CD4-positive, CD25-positive, alpha-beta regulatory T cell (primary cell): ENCODE results near the gene GIT1. TPM values are rescaled to one million over a fixed set of nuclear protein-coding genes. Genes with fewer than 3 reads are reported as not detected.

Experiments
- ATAC-seq, 2 donors: fragments of 150-1000 bp; cut with Tn5 transposase; one replicate each; pipeline ENCODE4 v1.10.0; 2021; ENCODE audit warnings: low read depth in 2 of 2, moderate number of reproducible peaks in 2 of 2, moderate library complexity in 1 of 2
- DNase-seq, 3 donors: peaks; one replicate each; pipeline versions ENCODE4 v3.0.0 to v3.0.0-alpha.2; 2012 to 2022; ENCODE audit warnings: mixed read lengths in 1 of 3
- H3K27ac ChIP-seq: one replicate; pipeline ENCODE4 v1.7.0; 2013; ENCODE audit warnings: mild to moderate bottlenecking, low read length; ENCODE audit not compliant: insufficient read depth, poor library complexity, severe bottlenecking
- H3K27me3 ChIP-seq: one replicate; pipeline ENCODE4 v1.7.0; 2013; ENCODE audit warnings: low read length; ENCODE audit not compliant: control insufficient read depth, insufficient read depth
- H3K36me3 ChIP-seq: one replicate; pipeline ENCODE4 v1.7.0; 2013; ENCODE audit warnings: mild to moderate bottlenecking, low read length, moderate library complexity; ENCODE audit not compliant: control insufficient read depth, insufficient read depth
- H3K4me1 ChIP-seq: 2 replicates; pipeline ENCODE4 v1.7.0; 2013; ENCODE audit warnings: mild to moderate bottlenecking, low read length; ENCODE audit not compliant: insufficient read depth, control insufficient read depth, poor library complexity, severe bottlenecking
- H3K4me3 ChIP-seq: one replicate; pipeline ENCODE4 v1.7.0; 2013; ENCODE audit warnings: low read depth, mild to moderate bottlenecking, low read length, moderate library complexity
- H3K9me3 ChIP-seq, 2 experiments: 1 replicate in 1 of 2; 2 replicates in 1 of 2; pipeline ENCODE4 v1.7.0; 2013; ENCODE audit warnings: low read length in 2 of 2, mild to moderate bottlenecking in 1 of 2, moderate library complexity in 1 of 2; ENCODE audit not compliant: control insufficient read depth in 2 of 2
- H3K27ac Mint-ChIP-seq, 3 donors: one replicate each; pipeline ENCODE4 v1.8.0; 2020 to 2022; ENCODE audit warnings: mild to moderate bottlenecking in 3 of 3, mixed read lengths in 3 of 3, moderate library complexity in 2 of 3
- H3K27me3 Mint-ChIP-seq: one replicate; pipeline ENCODE4 v1.8.0; 2022; ENCODE audit warnings: mild to moderate bottlenecking, mixed read lengths
- H3K36me3 Mint-ChIP-seq: one replicate; pipeline ENCODE4 v1.8.0; 2020; ENCODE audit warnings: mixed read lengths
- H3K4me1 Mint-ChIP-seq, 4 donors: one replicate each; pipeline ENCODE4 v1.8.0; 2020 to 2022; ENCODE audit warnings: mixed read lengths in 4 of 4, mild to moderate bottlenecking in 1 of 4
- H3K4me3 Mint-ChIP-seq, 4 donors: one replicate each; pipeline ENCODE4 v1.8.0; 2020 to 2022; ENCODE audit warnings: mild to moderate bottlenecking in 4 of 4, mixed read lengths in 4 of 4, moderate library complexity in 3 of 4
- H3K9me3 Mint-ChIP-seq, 7 donors: one replicate each; pipeline ENCODE4 v1.8.0; 2020 to 2022; ENCODE audit warnings: mixed read lengths in 7 of 7, mild to moderate bottlenecking in 3 of 7, moderate library complexity in 2 of 7
- polyA plus RNA-seq, 4 donors: library from polyadenylated mRNA; unstranded; fragments of 300-500 nt; fragmentation: Illumina TruSeq; gene quantifications; one replicate each; pipeline ENCODE4 v1.2.3, GENCODE V29; 2021
- total RNA-seq: library from RNA; stranded (reverse); gene quantifications from one replicate; pipeline ENCODE4 v1.2.3, GENCODE V29; 2022

GIT1 gene
- total and polyA plus RNA-seq, 5 donors from 2014 or later, result 5.5 to 41.5 (median 6.6) TPM

- DNase-seq (no peak), ATAC-seq (no peak)
- Mint-ChIP-seq H3K4me3 (peak overlapping the region in 2 of 4 donors; percentile 90 to 92), H3K27ac (no peak overlapping the region), H3K36me3 (no peaks in the 10 kb centered on the region), H3K4me1 (peaks cover 8 to 64% (median 35%) of the 10 kb centered on the region in 4 donors), H3K27me3 (peaks cover 7% of the 10 kb centered on the region), H3K9me3 (no peaks in the 10 kb centered on the region)
- Histone ChIP-seq H3K4me3 (no peak overlapping the region), H3K4me1 (peaks cover 67% of the 10 kb centered on the region), H3K9me3 (no peaks in the 10 kb centered on the region), H3K27me3 (no peaks in the 10 kb centered on the region), H3K27ac (no peak overlapping the region), H3K36me3 (no peaks in the 10 kb centered on the region)
Observed at GRCh38 chr17:29618272-29619065, 29.0 kb upstream of the GIT1 start.

DNA sequence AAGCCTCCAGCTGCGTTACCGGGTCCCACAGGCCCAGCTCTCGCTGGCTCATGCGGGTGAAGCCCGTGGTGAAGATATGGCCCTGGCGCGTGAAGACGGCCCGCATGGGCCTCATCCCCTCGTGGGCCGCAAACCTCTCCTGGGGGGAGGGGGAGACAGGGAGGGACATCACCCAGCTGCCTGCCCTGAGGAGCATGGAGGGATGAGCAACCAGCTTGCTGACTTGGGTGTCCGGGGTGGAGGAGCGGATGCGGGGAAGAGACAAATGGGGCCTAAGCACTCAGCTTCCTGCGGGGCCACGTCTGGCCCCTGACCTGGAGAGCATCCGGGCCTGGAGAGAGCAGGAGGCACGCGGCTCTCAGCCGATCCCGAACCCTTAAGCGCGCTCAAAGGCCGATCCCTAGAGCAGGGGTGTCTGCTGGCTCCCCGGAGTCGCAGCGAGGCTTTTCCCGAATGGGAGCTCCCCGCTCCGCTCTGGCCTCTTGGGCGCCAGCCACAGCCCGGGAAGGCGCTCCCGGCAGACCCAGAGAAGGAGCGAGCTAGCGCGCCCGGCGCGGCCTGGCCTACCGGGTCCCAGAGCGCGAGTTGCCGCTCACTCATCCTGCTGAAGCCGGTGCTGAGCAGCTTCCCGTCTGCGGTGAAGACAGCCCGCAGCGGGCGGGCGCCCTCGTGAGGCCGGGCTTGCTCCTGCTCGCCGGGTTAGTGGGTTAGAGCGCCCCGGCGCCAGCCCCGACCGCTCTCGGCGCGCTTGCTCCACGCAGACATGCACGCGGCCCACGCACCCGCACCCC, 28.2 kb upstream of the GIT1 start:
- no peaks in the 10 kb centered on the region for H3K27me3 ChIP-seq
- H3K4me3 Mint-ChIP-seq, result peak overlapping the region; percentile 90 to 95 (median 92)
- H3K9me3 ChIP-seq, result no peaks in the 10 kb centered on the region
- peaks cover 7% of the 10 kb centered on the region for H3K27me3 Mint-ChIP-seq
- ATAC-seq (peak; percentile 39 to 44), DNase-seq (peak; percentile 82 to 92 (median 84))
- H3K27ac ChIP-seq, result peak overlapping the region; percentile 70
- no peaks in the 10 kb centered on the region for H3K36me3 Mint-ChIP-seq
- no peaks in the 10 kb centered on the region for H3K9me3 Mint-ChIP-seq
- H3K4me3 ChIP-seq, result peak overlapping the region; percentile 59
- peaks cover 70% of the 10 kb centered on the region for H3K4me1 ChIP-seq
- H3K27ac Mint-ChIP-seq, result peak overlapping the region in 2 of 3 donors; percentile 67 to 91
- peaks cover 4 to 56% (median 29%) of the 10 kb centered on the region in 4 donors for H3K4me1 Mint-ChIP-seq
- no peaks in the 10 kb centered on the region for H3K36me3 ChIP-seq

DNA sequence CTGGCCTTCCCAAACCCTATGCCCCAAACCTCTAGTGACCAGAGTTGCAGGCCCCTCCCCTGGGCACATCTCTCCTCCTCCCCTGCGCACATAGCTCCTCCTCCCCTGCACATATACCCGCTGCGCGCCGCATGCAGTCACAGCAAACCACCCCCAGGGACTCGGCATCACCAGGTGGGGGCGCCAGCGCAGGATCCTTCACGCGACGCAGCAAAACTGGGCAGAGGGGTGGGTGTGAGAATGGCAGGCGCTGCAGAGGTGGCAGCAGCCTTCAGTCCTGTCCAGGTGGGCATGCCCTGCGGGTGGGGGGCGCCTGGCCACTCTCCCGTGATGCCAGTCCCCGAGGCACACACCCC, 27.7 kb upstream of the GIT1 start:
- H3K4me1 Mint-ChIP-seq, result peaks cover 4 to 53% (median 28%) of the 10 kb centered on the region in 4 donors
- H3K4me1 ChIP-seq, result peaks cover 64% of the 10 kb centered on the region
- no peaks in the 10 kb centered on the region for H3K9me3 ChIP-seq
- peak; percentile 84 to 95 (median 89) for DNase-seq
- no peaks in the 10 kb centered on the region for H3K36me3 Mint-ChIP-seq
- no peaks in the 10 kb centered on the region for H3K27me3 ChIP-seq
- peak overlapping the region; percentile 59 for H3K4me3 ChIP-seq
- H3K36me3 ChIP-seq, result no peaks in the 10 kb centered on the region
- peak overlapping the region; percentile 26 to 91 (median 67) for H3K27ac Mint-ChIP-seq
- H3K9me3 Mint-ChIP-seq, result no peaks in the 10 kb centered on the region
- H3K27me3 Mint-ChIP-seq, result peaks cover 7% of the 10 kb centered on the region
- H3K27ac ChIP-seq, result peak overlapping the region; percentile 70
- peak overlapping the region; percentile 90 to 95 (median 92) for H3K4me3 Mint-ChIP-seq
- peak; percentile 65 to 68 for ATAC-seq

DNA sequence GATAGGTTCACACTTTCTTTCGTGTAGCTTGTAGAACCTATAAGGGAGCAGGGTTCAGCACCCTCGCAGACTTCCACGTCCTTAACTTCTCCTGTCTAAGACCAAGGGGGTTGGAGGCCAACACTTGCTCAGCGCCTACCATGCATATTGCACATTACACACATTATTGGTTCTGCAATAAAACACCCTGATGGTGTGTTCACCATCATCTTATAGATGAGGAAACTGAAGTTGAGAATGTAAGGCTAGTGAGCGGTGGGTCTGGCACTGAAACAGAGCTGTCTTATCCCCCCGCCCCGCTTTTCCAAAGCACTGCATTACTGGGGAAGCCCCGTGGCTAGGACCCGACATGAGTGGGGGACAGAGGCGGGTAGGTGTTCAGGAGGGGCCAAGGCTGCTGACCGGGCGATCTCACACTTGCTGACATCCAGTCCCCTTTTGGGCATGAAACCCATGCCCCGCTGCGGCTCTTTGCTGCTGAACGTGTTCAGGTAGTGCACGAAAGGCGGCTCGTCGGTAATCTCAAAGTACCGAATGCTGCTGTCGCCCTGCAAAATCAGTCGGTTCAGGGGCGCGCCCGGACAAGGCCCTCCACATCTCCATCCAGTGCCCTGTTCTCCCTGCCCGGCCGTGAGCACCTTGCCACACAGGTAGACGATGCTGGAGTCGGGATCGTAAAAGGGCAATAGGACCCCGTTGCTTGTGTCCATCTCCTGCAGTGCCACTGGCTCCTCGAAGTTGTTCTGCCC, 27.0 kb upstream of the GIT1 start:
- Mint-ChIP-seq H3K27ac (peak overlapping the region in 2 of 3 donors; percentile 51 to 90), H3K9me3 (no peaks in the 10 kb centered on the region), H3K27me3 (peaks cover 7% of the 10 kb centered on the region), H3K4me3 (peak overlapping the region; percentile 90 to 95 (median 92)), H3K36me3 (no peaks in the 10 kb centered on the region), H3K4me1 (peaks cover 3 to 48% (median 26%) of the 10 kb centered on the region in 4 donors)
- Histone ChIP-seq H3K27ac (peak overlapping the region; percentile 6), H3K27me3 (no peaks in the 10 kb centered on the region), H3K4me1 (peaks cover 59% of the 10 kb centered on the region), H3K4me3 (peak overlapping the region; percentile 58), H3K36me3 (no peaks in the 10 kb centered on the region), H3K9me3 (no peaks in the 10 kb centered on the region)
- ATAC-seq (no peak), DNase-seq (peak in 1 of 3 donors; percentile 30)

DNA sequence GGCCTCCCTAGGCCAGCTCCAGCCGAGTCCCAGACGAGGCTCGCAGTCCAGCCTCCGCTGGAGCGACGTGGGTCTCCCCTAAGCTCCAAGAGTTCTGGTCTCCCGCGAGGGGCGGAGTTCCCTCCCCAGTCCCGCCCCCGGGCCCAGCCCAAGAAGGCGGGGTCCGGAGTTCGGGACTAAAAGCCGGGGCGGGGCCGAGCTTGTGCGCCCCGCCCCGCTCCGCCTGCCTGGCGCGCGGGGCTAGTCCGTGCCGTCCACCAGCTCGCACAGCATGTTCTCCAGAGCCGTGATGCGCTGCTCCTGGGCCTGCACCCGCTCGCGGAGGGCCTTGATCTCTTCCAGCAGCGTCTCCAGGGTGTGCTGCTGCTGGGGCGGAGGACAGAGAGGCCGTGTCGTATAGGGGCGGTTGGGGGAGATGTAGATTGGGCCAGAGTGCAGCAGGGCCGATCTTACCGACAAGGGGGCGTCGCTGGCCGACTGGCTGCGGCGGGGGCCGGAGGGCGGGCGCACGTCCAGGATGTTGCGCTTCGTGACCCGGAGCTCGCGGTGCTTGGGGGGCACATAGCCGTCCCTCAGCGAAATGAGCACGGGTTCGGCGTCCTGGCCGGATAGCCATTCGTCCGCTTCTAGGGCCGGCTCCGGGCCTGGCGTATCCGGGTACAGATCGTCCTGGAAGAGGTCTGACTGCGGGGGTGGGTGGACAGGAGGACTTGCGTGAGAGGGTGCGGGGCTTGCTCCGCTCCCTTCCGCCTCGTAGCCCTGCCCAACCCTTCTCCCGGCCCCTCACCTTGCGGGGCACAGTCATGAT, 26.2 kb upstream of the GIT1 start:
- H3K9me3 ChIP-seq, result no peaks in the 10 kb centered on the region
- Mint-ChIP-seq H3K4me1 (peaks cover 3 to 43% (median 24%) of the 10 kb centered on the region in 4 donors), H3K36me3 (no peaks in the 10 kb centered on the region), H3K27ac (peak overlapping the region in 2 of 3 donors; percentile 90 to 93), H3K9me3 (no peaks in the 10 kb centered on the region), H3K4me3 (peak overlapping the region; percentile 90 to 95 (median 92)), H3K27me3 (peaks cover 7% of the 10 kb centered on the region)
- no peaks in the 10 kb centered on the region for H3K27me3 ChIP-seq
- ATAC-seq (peak; percentile 61 to 62), DNase-seq (peak; percentile 83 to 90 (median 86))
- H3K4me1 ChIP-seq, result peaks cover 59% of the 10 kb centered on the region
- H3K4me3 ChIP-seq, result peak overlapping the region; percentile 84
- H3K36me3 ChIP-seq, result no peaks in the 10 kb centered on the region
- peak overlapping the region; percentile 60 for H3K27ac ChIP-seq

DNA sequence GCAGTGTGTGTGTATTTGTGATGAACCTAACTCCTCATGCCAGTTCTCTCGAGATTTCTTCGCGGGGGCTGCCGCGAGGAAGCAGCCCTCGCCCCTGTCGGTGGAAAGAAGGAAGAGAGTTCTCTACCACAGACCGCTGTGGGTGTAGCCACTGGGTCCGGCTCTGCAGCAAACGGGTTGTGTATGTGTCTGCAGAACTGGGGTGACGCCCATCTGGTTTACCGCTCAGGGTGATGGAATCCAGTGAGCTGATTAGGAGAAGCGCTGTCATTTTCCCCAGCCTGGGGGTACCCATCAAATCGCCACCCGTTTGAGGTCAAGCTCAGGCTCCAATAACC, 25.6 kb upstream of the GIT1 start:
- Mint-ChIP-seq H3K4me1 (peaks cover 3 to 43% (median 22%) of the 10 kb centered on the region in 4 donors), H3K36me3 (no peaks in the 10 kb centered on the region), H3K9me3 (no peaks in the 10 kb centered on the region), H3K27ac (peak overlapping the region in 2 of 3 donors; percentile 90 to 93), H3K27me3 (peaks cover 7% of the 10 kb centered on the region), H3K4me3 (peak overlapping the region; percentile 90 to 95 (median 92))
- ATAC-seq (peak; percentile 47 to 54), DNase-seq (peak; percentile 53 to 90 (median 81))
- Histone ChIP-seq H3K4me3 (peak overlapping the region; percentile 84), H3K4me1 (peaks cover 59% of the 10 kb centered on the region), H3K9me3 (no peaks in the 10 kb centered on the region), H3K27me3 (no peaks in the 10 kb centered on the region), H3K27ac (peak overlapping the region; percentile 60), H3K36me3 (no peaks in the 10 kb centered on the region)
